ENCODE results near the gene COX6B2. TPM values are rescaled to one million over a fixed set of nuclear protein-coding genes. Genes with fewer than 3 reads are reported as not detected.

The COX6B2 gene
- total and polyA plus RNA-seq, 12 donors: not detected

- DNase-seq (no peak), ATAC-seq (no peak)
- Histone ChIP-seq H3K9me3 (no peaks in the 10 kb centered on the region), H3K27me3 (peaks cover 0 to 36% (median 12%) of the 10 kb centered on the region in 7 donors), H3K27ac (no peak overlapping the region), H3K36me3 (no peaks in the 10 kb centered on the region), H3K4me3 (no peak overlapping the region), H3K4me1 (no peaks in the 10 kb centered on the region)
- no peak for TF ChIP-seq CTCF (IDR thresholded peaks at IDR 0.05)
- 68 to 69% methylated on average over 38 of the region's 38 CpGs for WGBS, 2 donors
- intact Hi-C loops (cut with DNase I): loop anchor here in 1 of 10 donors (5.0 kb wide), 1 partner anchor 40 kb away; no protein-coding TSS in a partner anchor
Observed at GRCh38 chr19:55362174-55362989, 7.9 kb upstream of the COX6B2 start.

GRCh38 chr19:55360902-55361301 is 6.4 kb upstream of the COX6B2 start:
- WGBS, 2 donors: 91 to 92% methylated on average over 14 to 16 of the region's 16 CpGs

GRCh38 chr19:55358943-55359908 is 4.7 kb upstream of the COX6B2 start:
- intact Hi-C loops (cut with DNase I): no loop called here
- Histone ChIP-seq H3K9me3 (no peaks in the 10 kb centered on the region), H3K4me1 (peaks cover 0 to 7% (median 5%) of the 10 kb centered on the region in 9 donors), H3K27me3 (peaks cover 1 to 45% (median 33%) of the 10 kb centered on the region in 7 donors), H3K4me3 (no peak overlapping the region), H3K36me3 (no peaks in the 10 kb centered on the region), H3K27ac (no peak overlapping the region)
- ATAC-seq: no peak
- TF ChIP-seq CTCF (IDR thresholded peaks at IDR 0.05): no peak
- no peak for DNase-seq
- 61 to 62% methylated on average over 32 of the region's 32 CpGs for WGBS, 2 donors

More at GRCh38 chr19:55360902-55361301, 6.4 kb upstream of the COX6B2 start:
- no peaks in the 10 kb centered on the region for H3K9me3 ChIP-seq
- no peaks in the 10 kb centered on the region for H3K36me3 ChIP-seq
- intact Hi-C loops (cut with DNase I): loop anchor here in 1 of 10 donors (5.0 kb wide), 1 partner anchor 39 kb away; no protein-coding TSS in a partner anchor
- no peak overlapping the region for H3K27ac ChIP-seq
- H3K4me1 ChIP-seq: no peaks in the 10 kb centered on the region
- ATAC-seq: no peak
- H3K27me3 ChIP-seq: peaks cover 0 to 40% (median 16%) of the 10 kb centered on the region in 7 donors
- no peak for TF ChIP-seq CTCF (IDR thresholded peaks at IDR 0.05)
- no peak overlapping the region for H3K4me3 ChIP-seq
- no peak for DNase-seq

- H3K4me3 ChIP-seq: no peak overlapping the region
- TF ChIP-seq CTCF (IDR thresholded peaks at IDR 0.05): no peak
- no peak overlapping the region for H3K27ac ChIP-seq
- no peaks in the 10 kb centered on the region for H3K36me3 ChIP-seq
- intact Hi-C loops (cut with DNase I): no loop called here
- WGBS, 2 donors: 86 to 92% methylated on average over 18 to 19 of the region's 19 CpGs
- no peak for ATAC-seq
- peaks cover 9 to 53% (median 39%) of the 10 kb centered on the region in 7 donors for H3K27me3 ChIP-seq
- DNase-seq: no peak
- peaks cover 0 to 14% (median 12%) of the 10 kb centered on the region in 9 donors for H3K4me1 ChIP-seq
- no peaks in the 10 kb centered on the region for H3K9me3 ChIP-seq
Observed at GRCh38 chr19:55358493-55358892, 4.0 kb upstream of the COX6B2 start.
